CD4-positive, alpha-beta T cell treated with Interleukin-4 for 1 hour (primary cell): ENCODE results near the gene TOP3A.

Experiments
- DNase-seq, 2 donors: peaks; one replicate each; pipeline ENCODE4 v3.0.0-alpha.2; 2020 to 2022

Gene TOP3A

DNA sequence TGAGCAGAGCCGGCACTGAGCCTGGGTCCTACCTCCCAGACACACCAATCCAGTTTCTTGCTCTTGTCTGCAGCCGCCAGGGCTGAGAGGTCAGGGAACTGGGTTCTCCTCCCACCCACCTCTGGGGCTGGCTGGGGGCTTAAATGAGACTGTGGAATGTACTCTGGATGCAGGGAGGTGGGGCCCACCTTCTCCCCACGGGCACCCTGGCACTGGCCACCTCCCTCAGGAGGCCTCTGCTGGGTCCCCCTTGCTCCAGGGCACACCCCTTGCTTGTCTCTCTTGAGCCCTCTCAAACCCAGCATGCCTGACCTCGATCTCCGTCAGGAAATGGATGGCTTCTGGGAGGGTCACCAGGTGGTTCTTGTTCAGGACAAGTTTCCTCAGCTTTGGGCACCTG, 62.6 kb downstream of the TOP3A start:
- DNase-seq = no peak

DNA sequence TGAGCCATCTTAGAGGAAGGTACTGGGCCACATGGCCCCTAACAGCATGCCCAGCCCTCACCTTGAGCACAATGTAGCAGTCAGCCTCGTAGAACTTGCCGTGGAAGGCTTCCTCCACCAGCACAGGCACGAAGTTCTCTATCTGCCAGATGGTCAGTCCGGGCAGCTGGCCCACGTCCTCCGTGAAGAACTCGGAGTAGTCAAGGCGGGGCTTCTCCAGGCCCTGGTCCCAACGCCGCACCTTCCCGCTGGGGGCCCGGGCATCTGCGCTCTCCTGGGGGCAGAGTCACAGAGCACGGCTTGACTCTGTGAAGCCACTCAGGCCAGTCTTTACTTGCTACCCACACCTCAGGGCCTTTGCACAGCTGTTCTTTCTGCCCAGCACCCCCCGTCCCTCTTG, 63.6 kb downstream of the TOP3A start:
- no peak for DNase-seq

DNA sequence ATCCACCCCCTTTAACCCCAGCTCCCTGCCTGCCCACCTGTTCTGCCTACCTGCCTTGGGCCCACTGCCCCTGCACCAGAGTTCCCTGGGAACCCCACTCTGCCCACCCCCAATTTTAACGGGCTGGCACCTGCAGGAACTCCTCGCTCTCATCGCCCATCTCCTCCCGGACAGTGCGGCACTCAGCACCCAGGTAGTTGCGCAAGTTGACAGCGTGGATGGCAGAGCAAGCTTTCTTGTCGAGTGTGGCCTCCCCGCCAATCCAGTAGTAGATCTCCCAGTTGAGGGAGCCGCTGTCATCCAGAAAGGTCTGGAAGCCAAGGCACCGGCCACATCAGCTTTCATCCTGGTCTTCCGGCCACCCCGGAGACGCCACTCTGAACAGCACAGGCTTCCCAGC, 64.1 kb downstream of the TOP3A start:
- no peak for DNase-seq

DNA sequence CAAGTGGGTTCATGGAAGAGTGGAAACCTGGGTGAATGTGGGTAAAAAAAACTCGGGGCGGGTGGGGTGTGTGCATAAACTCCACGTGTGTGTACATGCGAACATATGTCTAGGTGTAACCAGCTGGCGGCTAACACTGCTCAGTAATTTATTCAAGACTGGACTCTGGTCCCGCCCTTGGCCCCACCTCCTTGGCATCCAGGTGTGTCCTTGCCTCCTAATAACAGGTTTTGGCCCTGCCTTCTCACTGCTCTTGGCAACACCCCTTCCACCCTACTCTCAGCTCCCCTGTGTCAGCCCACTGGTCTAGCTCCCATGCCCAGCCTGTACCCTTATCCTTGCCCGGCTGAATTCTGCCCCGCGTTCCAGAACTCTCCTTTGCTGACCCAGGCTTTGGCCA, 64.5 kb downstream of the TOP3A start:
- DNase-seq = no peak

DNA sequence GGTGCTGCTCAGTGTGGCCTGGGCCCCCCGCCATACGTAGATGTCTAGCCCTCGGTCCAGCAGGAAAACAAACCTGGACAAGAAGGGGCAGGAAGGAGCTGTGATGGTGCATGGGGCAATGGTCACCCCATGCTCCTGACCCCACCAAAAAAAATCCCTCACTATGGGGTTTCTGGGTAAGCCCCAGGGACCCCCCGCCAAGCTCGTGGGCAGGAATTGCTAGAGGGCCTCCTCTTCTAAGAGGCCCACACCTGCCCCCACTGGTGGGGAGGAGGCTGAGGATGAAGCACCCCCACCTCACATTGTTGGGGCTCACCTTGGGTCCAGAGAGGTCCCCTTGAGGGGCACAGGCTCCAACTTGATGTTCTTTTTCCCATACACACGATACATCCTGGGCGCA, 66.0 kb downstream of the TOP3A start:
- DNase-seq = no peak

DNA sequence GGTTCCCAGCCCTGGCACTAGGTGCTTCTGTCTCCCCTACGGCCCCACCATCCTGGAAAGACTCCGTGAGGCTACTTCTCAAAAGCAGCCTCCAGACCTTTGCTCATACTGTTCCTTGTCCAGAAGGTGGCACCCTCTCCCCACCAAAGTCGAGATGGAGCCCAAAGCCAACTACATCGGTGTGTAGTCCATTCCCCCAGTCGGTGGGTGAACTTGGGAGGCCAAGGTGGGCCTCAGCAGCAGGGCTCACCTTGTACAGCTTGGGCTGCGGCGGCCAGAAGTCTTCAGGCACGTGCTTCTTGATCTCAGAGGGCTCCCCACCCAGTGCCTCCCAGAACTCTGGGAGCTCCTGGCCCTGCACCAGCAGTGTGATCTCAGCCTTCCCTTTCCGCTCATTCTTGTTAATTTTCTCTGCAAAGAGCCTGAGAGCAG, 66.5 kb downstream of the TOP3A start:
- DNase-seq = peak; percentile 72 to 75

DNA sequence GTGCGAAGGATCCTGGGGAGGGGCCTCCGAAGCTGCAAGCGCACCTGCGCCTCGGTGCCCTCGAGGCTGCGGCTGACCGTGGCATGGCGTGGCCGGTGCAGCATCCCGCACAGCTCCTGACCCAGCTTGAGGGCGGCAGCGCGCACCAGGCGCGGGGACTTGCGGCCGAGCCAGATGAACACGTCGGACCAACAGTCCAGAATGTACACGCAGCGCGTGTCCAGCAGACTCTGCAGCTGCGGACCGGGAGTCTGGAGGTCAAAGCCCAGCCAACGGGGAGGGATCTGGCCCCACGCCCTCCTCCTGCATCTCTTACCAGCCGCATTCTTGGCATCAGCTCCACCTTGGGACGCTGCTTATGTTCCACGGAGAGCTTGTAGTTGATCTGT, 67.2 kb downstream of the TOP3A start:
- no peak for DNase-seq

DNA sequence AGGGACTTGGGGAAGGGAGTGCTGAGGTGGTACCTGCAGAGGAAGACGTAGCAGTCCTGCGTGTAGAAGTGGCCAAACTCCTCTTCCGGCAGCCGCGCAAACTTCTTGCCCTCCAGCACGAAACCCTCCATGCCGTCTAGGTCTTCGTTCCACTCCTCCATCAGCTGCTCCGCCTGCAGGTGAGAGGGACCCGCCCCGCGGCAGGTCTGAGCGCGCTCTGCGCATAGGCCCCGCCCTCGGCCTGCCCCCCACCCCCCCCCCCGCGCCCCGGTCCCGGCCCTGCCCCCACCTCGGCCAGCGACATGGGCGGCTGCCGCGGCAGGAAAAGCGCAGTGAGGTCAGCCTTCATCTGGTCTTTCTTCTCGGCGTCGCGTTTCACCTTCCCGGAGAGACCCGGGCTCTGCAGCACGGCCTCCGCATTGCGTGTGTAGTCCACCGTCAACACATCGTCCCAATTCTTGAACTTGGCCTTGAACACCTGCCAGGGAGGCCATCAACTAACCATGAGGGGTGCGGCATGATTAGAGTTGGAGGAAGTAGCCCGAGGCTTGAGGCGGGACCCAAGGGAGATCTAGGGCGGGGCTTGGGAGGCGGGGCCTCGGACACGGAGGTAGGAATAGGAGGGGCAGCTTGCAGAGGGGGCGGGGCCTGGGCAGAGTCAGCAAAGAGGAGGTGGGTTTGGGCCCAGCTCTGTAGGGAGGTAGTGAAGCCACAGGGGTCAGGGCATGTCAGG, 67.7 kb downstream of the TOP3A start:
- peak; percentile 17 to 48 for DNase-seq

DNA sequence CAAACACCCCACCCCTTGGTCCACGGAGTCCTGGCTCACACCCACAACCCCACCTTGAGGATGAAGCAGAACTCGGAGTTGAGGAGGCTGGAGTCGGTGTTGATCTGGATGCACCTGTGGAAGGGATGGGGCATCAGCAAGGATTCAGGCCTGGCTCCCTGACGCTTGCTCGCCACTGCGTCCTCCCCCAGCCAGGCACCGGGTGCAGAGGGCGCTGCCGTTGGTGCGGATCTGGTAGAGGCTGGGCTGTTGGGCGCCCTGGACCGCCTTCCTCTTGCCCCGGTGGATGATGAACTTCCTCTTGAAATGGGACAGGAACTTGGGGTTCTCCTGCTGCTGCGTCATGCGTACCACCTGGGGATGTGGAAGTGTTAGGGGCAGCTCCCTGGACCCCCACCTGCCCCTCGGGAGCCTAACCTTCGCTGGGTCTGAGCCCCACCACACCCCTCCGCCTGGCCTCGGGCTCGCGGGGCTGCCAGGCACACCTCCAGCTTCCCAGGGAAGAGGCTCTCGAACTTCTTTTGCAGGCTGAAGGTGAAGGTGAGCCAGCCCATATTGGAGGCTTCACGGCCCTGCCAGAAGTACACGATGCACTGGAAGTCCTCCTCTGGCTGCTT, 68.6 kb downstream of the TOP3A start:
- no peak for DNase-seq

DNA sequence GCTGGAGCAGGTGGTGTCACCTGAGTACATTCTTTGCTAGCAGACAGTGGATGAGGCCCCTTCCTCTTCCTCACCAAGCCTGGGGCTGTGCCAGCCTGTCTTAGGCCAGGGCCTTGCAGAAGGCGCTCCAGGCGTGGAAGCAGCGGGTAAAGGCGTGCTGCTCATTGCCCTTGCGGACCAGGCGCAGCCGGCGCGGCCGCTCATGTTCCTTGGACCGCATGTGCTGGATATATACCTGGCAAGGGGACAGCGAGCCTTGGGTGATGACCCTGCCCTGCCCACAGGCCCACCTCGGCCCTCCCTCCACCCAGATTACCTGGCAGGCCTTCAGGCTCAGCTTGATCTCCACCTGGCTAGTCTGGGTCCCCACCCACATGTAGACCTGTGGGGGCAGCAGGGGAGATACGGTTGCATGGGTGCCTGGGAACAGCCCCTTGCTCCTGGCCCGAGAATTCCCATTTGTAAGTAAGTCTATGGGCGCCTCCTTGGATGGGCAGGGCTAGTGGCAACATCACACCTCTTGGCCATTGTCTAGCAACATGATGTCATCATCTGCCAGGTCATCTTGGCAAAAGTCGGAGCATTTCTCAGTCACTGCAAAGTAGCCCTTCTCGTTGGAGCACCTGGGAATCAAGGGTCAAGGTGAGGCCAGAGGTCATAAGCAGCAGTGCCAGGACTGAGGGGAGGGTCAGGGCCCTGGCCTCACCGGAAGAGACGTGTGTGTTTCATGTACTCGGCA, 69.6 kb downstream of the TOP3A start:
- DNase-seq = no peak

DNA sequence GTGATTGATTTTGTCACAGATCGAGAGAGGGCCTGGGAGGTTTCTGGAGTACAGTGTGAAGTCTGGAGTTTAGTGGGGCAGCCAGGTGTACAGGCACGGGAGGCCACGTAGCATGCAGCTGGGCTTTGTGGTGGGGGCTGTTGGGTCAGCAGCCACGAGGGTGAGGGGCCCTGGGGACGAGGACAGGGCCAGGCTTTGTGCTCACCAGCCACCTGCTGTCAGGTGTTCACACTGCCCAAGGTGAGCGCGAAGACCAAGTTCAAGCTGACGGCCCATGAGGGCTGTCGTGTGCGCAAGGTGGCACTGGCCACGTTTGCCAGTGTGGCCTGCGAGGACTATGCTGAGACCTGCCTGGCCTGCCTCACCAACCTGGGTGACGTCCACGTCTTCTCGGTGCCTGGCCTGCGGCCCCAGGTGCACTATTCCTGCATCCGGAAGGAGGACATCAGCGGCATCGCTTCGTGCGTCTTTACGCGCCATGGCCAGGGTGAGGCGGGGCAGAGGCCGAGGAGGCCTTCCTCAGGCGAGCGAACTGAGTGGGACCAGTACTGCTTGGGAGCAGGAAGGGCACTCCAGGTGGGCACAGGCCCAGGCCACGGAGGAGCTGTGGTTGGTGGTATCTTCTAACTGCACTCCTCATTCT, 73.4 kb downstream of the TOP3A start:
- no peak for DNase-seq

DNA sequence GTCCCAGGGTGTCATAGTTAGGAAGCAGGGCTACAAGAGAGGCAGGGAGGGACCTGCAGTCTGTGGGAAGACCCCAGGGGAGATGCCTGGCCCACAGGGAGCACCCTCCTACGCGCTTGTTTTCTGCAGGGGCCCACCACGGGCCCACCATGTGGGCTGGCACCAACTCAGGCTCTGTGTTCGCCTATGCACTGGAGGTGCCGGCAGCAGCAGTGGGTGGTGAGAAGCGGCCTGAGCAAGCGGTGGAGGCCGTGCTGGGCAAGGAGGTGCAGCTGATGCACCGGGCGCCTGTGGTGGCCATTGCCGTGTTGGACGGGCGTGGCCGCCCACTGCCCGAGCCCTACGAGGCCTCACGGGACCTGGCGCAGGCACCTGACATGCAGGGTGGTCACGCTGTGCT, 74.3 kb downstream of the TOP3A start:
- no peak for DNase-seq

DNA sequence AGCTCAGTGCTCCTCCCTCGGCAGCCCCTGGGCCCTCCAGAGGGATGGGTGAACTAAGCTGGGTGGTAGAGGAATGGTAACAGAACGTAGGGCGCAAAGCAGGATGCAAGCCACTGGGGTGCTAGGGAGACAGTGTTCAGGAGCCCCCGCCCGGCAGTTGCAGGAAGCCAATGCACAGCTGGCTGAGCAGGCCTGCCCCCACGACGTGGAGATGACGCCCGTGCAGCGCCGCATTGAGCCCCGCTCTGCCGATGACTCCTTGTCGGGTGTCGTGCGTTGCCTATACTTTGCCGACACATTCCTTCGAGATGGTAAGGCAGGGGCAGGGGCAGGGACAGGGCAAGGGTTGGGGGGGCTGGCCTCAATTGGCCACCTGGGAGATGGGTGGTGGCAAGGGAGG, 76.5 kb downstream of the TOP3A start:
- DNase-seq = no peak

DNA sequence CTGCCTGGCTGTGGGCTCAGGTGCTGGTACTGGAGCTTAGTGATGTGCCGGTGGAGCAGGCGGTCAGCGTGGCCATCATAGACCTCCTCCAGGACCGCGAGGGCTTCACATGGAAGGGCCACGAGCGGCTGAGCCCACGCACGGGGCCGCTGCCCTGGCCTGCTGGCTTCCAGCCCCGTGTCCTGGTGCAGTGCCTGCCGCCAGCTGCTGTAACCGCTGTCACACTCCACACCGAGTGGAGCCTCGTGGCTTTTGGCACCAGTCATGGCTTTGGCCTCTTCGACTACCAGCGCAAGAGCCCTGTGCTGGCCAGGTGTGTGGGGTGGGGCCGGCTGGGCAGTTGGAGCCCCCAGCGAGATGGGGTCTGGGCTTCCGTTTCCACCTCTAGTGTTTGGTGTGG, 77.3 kb downstream of the TOP3A start:
- DNase-seq = no peak

DNA sequence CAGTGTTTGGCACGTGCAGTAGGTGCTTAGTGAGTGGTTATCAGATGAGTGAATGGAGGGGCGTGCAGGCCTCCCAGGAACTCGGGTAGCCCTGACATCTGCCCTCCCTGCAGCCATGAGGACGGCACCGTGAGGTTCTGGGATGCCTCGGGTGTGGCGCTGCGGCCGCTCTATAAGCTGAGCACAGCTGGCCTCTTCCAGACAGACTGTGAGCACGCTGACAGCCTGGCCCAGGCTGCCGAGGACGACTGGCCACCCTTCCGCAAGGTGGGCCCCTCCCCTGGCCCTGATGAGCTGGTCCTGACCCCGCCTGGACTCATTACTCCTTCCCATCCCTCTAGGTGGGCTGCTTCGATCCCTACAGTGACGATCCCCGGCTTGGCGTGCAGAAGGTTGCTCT, 78.3 kb downstream of the TOP3A start:
- no peak for DNase-seq

DNA sequence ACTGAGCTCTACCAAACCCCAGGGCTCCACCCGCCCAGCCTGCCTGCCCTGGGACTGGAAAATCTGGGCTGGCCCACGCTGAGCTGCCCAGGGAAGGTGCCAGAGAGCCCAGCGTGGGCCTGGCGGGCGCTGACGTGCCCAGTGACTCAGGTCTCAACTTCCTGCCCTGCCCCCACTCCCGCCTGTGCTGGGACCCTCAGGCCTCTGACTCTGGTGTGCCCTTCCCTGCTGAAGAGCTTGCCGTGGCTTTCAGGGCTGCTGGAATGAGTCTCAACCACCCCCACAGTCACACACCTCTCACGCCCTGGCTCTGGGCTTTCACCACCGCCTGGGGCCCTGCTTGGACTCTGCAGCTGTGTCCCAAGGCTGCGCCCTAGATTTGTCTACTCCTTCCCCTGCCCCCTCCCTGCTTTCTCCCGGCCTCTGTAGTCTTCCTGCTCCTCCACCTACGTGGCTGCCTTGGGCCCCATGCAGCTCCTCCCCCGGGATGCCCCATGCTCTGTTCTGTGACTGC, 79.0 kb downstream of the TOP3A start:
- DNase-seq = no peak

DNA sequence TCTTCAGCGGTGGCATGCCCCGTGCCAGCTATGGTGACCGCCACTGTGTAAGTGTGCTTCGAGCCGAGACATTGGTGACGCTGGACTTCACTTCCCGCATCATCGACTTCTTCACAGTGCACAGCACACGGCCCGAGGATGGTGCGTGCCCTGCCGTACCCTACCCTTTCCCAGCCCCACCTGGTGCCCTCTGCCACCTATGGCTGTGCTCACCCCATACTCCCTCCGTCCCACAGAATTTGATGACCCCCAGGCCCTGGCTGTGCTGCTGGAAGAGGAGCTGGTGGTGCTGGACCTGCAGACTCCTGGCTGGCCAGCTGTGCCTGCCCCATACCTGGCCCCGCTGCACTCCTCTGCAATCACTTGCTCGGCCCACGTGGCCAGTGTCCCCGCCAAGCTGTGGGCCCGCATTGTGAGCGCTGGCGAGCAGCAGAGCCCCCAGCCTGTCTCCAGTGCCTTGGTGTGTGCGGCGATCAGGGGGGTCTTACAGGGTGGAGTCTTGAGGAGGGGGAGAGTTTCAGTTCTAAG, 79.9 kb downstream of the TOP3A start:
- no peak for DNase-seq

DNA sequence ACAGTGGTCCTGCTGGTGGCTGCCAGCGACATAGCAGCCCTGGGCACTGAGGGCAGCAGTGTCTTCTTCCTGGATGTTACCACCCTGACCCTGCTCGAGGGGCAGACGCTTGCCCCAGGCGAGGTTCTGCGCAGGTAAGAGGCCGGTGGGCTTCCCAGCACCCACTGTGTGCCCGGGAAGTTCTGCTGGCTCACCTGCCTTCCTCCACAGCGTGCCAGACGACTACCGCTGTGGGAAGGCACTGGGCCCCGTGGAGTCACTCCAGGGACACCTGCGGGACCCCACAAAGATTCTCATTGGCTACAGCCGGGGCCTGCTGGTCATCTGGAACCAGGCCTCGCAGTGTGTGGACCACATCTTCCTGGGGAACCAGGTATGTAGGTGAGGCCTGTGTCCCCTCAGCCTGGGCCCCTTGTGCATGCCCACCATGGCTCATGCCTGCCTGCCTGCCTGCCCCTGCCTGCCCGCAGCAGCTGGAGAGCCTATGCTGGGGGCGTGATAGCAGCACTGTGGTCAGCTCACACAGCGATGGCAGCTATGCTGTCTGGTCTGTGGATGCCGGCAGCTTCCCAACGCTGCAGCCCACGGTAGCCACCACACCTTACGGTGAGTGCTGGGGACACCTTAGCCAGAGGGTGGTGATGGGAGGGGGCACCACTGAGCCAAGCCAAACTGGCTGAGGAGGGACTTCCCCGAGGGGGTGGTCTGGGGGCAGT, 80.8 kb downstream of the TOP3A start:
- no peak for DNase-seq

DNA sequence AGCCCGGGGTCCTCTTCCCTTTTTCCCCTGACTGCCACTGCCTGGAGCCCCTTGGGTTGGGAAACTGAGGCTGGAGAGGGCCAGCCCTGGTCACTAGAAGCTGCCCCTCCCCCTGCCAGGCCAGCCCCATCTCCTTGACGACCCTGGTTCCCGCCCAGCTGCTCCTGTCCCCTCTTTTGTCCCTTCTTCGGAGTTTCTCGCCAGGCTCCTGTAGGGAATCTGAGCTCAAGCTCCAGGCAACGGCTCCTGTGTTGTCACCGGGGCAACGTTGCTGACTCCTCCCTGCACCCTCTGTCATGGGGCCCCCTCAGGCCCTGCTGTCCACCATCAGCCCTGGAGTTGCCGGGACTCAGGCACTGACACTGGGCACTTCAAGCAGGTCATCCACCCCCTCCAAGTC, 83.6 kb downstream of the TOP3A start:
- DNase-seq = no peak

DNA sequence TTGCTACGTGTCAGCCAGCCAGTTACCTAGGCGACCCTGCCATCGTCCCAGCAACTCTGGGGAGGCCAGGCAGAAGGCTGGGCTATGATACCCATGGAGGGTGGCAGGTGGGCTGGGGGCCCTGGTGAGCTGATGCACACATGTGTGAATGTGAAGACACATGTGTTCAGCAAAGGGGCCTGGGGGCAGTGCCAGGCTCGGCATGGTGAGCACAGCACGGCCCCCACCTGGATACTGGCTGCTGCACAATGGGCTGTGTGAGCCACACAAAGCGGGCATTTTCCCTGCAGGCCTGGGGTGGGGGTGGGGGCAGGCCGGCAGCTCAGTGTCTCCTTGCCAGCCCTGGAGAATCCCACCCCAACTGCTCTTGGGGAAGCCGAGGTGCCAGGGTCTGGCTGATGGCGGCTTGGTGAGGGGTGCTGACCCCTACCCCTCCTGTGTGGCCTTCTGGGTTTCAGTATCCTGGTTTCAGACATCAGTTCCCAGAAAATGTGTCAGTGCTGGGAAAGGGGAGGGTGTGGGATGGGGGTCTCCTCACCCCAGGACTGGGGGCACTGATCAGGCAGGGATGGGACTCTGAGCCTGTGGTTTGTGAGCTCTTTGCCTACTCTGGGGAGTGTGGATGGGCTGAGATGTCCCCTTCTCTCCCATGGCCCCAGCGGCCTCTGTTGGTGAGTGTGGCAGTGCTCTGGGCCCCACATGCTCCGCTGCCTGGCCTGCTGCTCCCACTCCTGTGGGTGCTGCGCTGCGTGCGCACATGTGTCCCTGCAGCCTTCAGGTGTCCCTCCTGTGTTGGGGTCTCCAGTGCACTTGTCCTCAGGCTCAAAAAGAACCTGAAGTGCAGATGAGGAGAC, 84.3 kb downstream of the TOP3A start:
- no peak for DNase-seq

DNA sequence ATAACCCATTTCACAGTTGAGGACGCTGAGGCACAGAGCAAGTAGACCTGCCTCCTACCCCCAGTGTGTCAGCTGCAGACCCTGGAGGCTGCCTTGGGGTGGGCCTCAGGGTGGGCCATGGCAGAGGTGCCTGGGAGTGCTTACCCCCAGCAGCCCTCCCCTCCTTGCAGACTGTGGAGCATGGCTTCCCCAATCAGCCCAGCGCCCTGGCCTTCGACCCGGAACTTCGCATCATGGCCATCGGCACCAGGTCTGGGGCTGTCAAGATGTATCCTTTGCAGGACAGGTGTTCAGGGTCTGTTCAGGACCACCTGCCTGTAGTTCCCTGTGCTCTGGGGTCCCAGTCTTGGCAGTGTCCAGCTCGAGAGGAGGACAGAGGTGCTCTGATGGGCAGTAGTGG, 85.0 kb downstream of the TOP3A start:
- DNase-seq = no peak

DNA sequence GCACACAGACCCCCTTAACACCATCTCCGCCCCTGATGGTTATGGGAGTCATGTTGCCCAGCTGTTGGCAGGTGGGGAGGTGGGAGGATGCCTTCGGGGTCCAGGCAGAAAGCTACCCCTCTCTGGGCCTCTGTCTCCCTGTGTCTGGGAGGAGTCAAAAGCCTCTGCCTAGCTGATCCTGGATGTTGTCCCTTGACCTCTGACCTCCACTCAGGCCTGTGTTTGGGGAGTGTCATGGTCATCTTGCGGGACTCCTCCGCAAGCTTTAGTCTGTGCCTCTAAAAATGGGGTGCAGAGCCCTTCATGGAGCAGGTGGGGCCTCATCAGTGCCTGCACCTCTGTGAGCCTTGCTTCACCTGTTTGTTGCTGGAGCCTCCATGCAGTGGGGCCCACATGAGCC, 85.5 kb downstream of the TOP3A start:
- no peak for DNase-seq
